SU-DHL-6 (cell line): Measurements from ENCODE around the gene F2RL3.
"Not testable (repeated sequence)": the region's sequence is repeated elsewhere in the genome, so short reads cannot be mapped to it uniquely, and the experiment has no call there.

Experiments used
- EZH2phosphoT487 ChIP-seq: fragments of 200-600 bp; sonication (generic), shearing (Covaris generic); conservative IDR thresholded peaks from 2 replicates; pipeline ENCODE4 v1.6.1; 2018; ENCODE audit warnings: mild to moderate bottlenecking, antibody characterized with exemption, low read length, moderate library complexity, mixed read lengths
- TF ChIP-seq, protein P1 (sequence below): fragments of 200-600 bp; sonication (generic); IDR thresholded peaks from one replicate; pipeline ENCODE4 v1.5.1; 2017; ENCODE audit warnings: antibody characterized with exemption, mild to moderate bottlenecking, low read length, moderate library complexity; ENCODE audit not compliant: insufficient read depth, poor library complexity, severe bottlenecking

DNA sequence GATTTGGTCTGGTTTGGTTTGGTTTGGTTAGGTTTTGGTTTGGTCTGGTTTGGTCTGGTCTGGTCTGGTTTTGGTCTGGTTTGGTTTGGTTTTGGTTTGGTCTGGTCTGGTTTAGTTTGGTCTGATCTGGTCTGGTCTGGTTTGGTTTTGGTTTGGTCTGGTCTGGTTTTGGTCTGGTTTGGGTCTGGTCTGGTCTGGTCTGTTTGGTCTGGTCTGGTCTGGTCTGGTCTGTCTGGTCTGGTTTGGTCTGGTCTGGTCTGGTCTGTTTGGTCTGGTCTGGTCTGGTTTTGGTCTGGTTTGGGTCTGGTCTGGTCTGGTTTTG lies 13.9 kb upstream of the F2RL3 start:
- TF ChIP-seq, protein P1, sequence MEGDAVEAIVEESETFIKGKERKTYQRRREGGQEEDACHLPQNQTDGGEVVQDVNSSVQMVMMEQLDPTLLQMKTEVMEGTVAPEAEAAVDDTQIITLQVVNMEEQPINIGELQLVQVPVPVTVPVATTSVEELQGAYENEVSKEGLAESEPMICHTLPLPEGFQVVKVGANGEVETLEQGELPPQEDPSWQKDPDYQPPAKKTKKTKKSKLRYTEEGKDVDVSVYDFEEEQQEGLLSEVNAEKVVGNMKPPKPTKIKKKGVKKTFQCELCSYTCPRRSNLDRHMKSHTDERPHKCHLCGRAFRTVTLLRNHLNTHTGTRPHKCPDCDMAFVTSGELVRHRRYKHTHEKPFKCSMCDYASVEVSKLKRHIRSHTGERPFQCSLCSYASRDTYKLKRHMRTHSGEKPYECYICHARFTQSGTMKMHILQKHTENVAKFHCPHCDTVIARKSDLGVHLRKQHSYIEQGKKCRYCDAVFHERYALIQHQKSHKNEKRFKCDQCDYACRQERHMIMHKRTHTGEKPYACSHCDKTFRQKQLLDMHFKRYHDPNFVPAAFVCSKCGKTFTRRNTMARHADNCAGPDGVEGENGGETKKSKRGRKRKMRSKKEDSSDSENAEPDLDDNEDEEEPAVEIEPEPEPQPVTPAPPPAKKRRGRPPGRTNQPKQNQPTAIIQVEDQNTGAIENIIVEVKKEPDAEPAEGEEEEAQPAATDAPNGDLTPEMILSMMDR = not testable (repeated sequence)
- TF ChIP-seq EZH2phosphoT487 = not testable (repeated sequence)
